Measurements from ENCODE around the gene NPAS2.

The NPAS2 gene

GRCh38 chr2:101025561-101025960 is 205.6 kb downstream of the NPAS2 start:
- no peak for DNase-seq

GRCh38 chr2:101026253-101026701 is 206.3 kb downstream of the NPAS2 start:
- no peak for DNase-seq

GRCh38 chr2:101026923-101027469 is 207.1 kb downstream of the NPAS2 start:
- DNase-seq = no peak

GRCh38 chr2:101027852-101028251 is 207.9 kb downstream of the NPAS2 start:
- DNase-seq = no peak

GRCh38 chr2:101030866-101031554 is 211.1 kb downstream of the NPAS2 start:
- no peak for DNase-seq

GRCh38 chr2:101032084-101032776 is 212.3 kb downstream of the NPAS2 start:
- DNase-seq = no peak

- no peak for DNase-seq
These were observed 216.6 kb downstream of the NPAS2 start for GRCh38 chr2:101036562-101036961.

- no peak for DNase-seq
These were observed 217.3 kb downstream of the NPAS2 start for GRCh38 chr2:101037161-101037755.

- no peak for DNase-seq
These were observed 218.7 kb downstream of the NPAS2 start for GRCh38 chr2:101038455-101039255.

GRCh38 chr2:101040072-101040471 is 220.1 kb downstream of the NPAS2 start:
- no peak for DNase-seq

GRCh38 chr2:101040761-101041160 is 220.8 kb downstream of the NPAS2 start:
- DNase-seq = no peak

- no peak for DNase-seq
These were observed 221.5 kb downstream of the NPAS2 start for GRCh38 chr2:101041413-101041812.

- no peak for DNase-seq
These were observed 225.4 kb downstream of the NPAS2 start for GRCh38 chr2:101045330-101045729.
